HEK293 (cell line): ENCODE measurements around the gene CHD1L.

ENCODE experiments used
- ATF2 ChIP-seq: fragments of 450-650 bp; formaldehyde crosslinking; IDR thresholded peaks from 2 replicates; pipeline ENCODE4 v1.5.1; 2016; ENCODE audit warnings: missing biosample characterization, missing genetic modification characterization, low read depth
- SP2 ChIP-seq: fragments of 450-650 bp; formaldehyde crosslinking; IDR thresholded peaks from 2 replicates; pipeline ENCODE4 v1.5.1; 2016; ENCODE audit warnings: missing biosample characterization, missing genetic modification characterization
- ZBTB44 ChIP-seq: fragments of 450-650 bp; IDR thresholded peaks from 2 replicates; pipeline ENCODE4 v1.5.1; 2018; ENCODE audit warnings: missing biosample characterization, mild to moderate bottlenecking, missing genetic modification characterization
- ZNF366 ChIP-seq: fragments of 450-650 bp; formaldehyde crosslinking; conservative IDR thresholded peaks from 2 replicates; pipeline ENCODE4 v1.5.1; 2016; ENCODE audit warnings: missing biosample characterization, missing genetic modification characterization
- ZNF423 ChIP-seq: fragments of 450-650 bp; formaldehyde crosslinking; IDR thresholded peaks from 2 replicates; pipeline ENCODE4 v1.5.1; 2016; ENCODE audit warnings: missing biosample characterization, missing genetic modification characterization
- ZNF501 ChIP-seq: fragments of 450-650 bp; formaldehyde crosslinking; IDR thresholded peaks from 2 replicates; pipeline ENCODE4 v1.5.1; 2016; ENCODE audit warnings: missing biosample characterization, missing genetic modification characterization

- TF ChIP-seq SP2 = no peak
- TF ChIP-seq ZBTB44 (tag by site-specific recombination) = no peak
- no peak for TF ChIP-seq ZNF423
- TF ChIP-seq ATF2 (tag by site-specific recombination) = no peak
- no peak for TF ChIP-seq ZNF366
- TF ChIP-seq ZNF501 (tag by site-specific recombination) = no peak
Observed at GRCh38 chr1:147211577-147211976, 30.9 kb upstream of the CHD1L start.
